CD4-positive, alpha-beta T cell treated with Interleukin-10 for 1 hour (primary cell): ENCODE results near the gene HSD3B7.
"Not testable (repeated sequence)": the region's sequence is repeated elsewhere in the genome, so short reads cannot be mapped to it uniquely, and the experiment has no call there.

ENCODE experiments used
- DNase-seq: peaks from one replicate; pipeline ENCODE4 v3.0.0-alpha.2; 2020

Gene HSD3B7

DNA sequence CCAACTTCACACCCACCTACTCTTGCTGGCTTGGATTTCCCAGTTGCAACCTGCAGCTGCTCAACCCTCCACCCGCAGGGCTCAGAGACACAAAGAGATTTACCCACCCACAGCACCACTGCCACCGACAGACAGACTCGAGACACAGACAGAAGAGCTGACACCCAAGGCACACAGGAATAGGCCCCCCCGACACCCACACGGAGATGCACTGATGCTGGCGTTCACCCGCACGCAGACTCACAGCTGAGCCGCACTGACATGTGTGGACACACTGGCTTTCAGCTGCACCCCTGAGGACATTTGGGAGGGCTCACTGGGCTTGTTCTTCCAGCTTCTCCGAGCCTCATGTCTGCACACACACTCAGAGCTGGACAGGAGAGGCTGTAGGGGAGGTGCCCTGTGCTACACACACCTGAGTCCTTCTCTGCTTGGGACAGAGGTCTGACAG is 17.3 kb downstream of the HSD3B7 start:
- DNase-seq = no peak

- DNase-seq = no peak
Measured at GRCh38 chr16:31002862-31003341, 17.9 kb downstream of the HSD3B7 start.

- DNase-seq = no peak
Measured at GRCh38 chr16:31003744-31004143, 18.7 kb downstream of the HSD3B7 start.

GRCh38 chr16:31004658-31005057 is 19.7 kb downstream of the HSD3B7 start:
- DNase-seq = no peak

GRCh38 chr16:31005350-31006085 is 20.5 kb downstream of the HSD3B7 start:
- no peak for DNase-seq

GRCh38 chr16:31006086-31006385 is 21.0 kb downstream of the HSD3B7 start:
- DNase-seq = no peak

GRCh38 chr16:31006589-31006988 is 21.6 kb downstream of the HSD3B7 start:
- DNase-seq = no peak

- DNase-seq = no peak
Measured at GRCh38 chr16:31007684-31008083, 22.7 kb downstream of the HSD3B7 start.

GRCh38 chr16:31008149-31008548 is 23.1 kb downstream of the HSD3B7 start:
- DNase-seq = no peak

DNA sequence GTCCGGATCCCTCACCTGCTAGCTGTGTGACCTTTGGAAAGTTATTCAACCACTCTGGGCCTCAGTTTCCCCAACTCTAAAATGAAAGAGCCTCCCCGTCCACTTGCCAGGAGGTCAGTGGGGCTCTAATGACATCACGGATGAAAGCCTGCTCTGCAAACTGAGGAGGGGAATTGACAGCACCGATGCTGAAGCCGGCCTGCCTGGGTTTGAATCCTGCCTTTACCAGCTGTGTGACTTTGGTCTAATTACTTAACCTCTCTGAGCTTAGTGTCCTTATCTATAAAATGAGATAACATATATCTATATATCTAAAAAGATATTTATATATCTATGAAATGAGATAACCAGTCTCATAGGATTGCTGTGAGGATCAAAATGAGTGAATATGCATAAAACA is 23.5 kb downstream of the HSD3B7 start:
- DNase-seq = no peak

GRCh38 chr16:31009120-31009519 is 24.1 kb downstream of the HSD3B7 start:
- no peak for DNase-seq

DNA sequence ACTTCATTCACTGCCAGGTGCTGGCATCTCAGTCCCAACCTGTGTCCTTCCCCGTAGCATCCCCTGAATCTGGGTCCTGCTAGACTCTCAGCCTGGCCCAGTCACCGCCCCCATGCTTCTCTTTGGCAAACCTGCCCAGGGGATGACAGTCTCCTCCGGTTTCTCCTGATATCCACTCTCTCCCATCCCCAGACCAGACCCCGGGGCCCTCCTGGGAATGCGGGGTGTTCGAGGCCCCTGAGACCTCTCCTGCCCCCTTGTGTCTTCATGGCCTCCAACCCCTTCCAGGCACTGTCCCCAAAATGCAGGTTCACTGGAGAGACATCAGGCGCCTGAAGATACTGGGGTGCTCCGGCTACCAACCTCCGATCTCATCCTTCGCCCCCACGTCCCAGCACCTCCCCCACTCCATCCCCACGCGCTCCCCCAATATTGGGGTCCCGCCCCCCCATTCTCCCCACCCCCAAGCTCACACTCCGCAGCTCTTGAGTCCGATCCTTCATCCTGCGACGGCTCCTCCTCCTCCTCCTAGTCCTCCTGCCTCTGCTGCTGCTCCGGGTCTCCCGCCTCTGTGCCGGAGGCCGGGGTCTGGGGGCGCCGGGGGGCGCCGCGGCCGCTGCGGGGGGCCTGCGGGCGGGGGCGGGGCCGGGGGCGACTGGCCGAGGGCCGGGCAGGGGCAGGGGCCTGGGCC is 25.0 kb downstream of the HSD3B7 start:
- DNase-seq = no peak

- DNase-seq = peak; percentile 50
Measured at GRCh38 chr16:31010585-31011325, 25.7 kb downstream of the HSD3B7 start, which contains the start of gene STX1B. STX1B (minus strand) TSS chr16:31010638; CDS start chr16:31010396, 242 bp downstream.

DNA sequence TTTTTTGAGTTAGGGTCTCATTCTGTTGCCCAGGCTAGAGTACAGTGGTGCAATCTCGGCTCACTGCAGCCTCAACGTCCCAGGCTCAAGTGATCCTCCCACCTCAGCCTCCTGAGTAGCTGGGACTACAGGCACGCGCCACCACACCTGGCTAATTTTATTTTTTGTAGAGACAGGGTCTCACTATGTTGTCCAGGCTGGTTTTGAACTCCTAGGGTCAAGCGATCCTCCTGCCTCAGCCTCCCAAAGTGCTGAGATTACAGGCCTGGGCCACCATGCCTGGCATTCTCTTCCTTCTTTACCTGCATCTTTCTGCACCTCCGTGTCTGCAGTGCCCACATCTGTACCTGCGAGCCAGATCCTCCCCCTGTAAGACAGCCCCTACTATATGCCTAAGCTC is 26.8 kb downstream of the HSD3B7 start:
- DNase-seq = not testable (repeated sequence)

GRCh38 chr16:31013292-31013691 is 28.3 kb downstream of the HSD3B7 start:
- DNase-seq = not testable (repeated sequence)

- DNase-seq = no peak
Measured at GRCh38 chr16:31016018-31016417, 31.0 kb downstream of the HSD3B7 start.

GRCh38 chr16:31017756-31018155 is 32.7 kb downstream of the HSD3B7 start:
- DNase-seq = not testable (repeated sequence)

DNA sequence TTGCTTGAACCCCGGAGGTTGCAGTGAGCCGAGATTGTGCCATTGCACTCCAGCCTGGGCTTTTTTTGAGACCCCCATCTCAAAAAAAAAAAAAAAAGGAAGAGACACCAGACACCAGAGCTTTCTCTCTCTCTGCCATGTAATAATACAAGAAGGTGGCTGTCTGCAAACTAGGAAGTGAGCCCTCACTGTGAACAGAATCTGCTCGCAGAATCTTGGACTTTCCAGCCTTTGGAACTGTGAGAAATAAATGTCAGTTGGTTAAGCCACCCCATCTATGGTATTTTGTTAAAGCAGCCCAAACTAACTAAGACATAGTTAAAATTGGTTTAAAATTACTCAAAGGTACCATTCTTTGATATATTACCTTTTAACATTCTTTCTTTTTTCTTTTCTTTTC is 35.5 kb downstream of the HSD3B7 start:
- DNase-seq = no peak

DNA sequence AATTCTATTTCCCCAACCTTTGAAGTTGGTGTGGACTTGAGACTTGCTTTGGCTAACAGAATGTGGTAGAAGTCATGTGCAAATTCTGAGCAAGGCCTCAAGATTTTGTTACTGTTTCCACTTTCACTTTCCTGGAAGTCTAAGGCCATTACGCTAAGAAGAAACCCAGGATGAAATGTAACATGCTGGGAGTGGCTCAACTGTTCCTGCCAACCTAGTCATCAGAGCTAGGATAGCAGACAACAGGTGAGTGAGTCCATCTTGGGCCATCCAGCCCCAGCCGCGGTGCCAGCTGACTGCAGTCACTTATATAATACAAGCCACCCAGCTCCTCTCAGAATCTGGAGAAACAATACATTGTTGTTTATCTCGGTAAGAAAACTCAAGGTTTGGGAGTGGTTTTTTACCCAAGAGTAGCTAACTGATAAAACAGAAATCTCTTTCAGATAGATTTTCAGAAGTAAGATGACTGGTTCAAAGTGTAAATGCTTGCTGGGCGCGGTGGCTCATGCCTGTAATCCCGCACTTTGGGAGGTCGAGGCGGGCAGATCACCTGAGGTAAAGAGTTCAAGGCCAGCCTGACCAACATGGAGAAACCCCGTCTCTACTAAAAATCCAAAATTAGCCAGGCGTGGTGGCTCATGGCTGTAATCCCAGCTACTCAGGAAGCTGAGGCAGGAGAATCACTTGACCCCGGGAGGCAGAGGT is 37.7 kb downstream of the HSD3B7 start:
- no peak for DNase-seq

DNA sequence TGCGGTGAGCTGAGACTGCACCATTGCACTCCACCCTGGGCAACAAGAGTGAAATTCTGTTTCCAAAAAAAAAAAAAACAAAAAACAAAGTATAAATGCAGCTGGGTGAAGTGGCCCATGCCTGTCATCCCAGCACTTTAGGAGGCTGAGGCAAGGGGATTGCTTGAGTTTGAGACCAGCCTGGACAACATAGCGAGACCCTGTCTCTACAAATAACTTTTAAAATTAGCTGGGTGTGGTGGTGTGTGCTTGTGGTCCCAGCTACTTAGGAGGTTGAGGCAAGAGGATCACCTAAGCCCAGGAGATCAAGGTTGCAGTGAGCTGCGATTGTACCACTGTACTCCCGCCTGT is 38.2 kb downstream of the HSD3B7 start:
- no peak for DNase-seq

- no peak for DNase-seq
Measured at GRCh38 chr16:31023627-31024226, 38.7 kb downstream of the HSD3B7 start.

DNA sequence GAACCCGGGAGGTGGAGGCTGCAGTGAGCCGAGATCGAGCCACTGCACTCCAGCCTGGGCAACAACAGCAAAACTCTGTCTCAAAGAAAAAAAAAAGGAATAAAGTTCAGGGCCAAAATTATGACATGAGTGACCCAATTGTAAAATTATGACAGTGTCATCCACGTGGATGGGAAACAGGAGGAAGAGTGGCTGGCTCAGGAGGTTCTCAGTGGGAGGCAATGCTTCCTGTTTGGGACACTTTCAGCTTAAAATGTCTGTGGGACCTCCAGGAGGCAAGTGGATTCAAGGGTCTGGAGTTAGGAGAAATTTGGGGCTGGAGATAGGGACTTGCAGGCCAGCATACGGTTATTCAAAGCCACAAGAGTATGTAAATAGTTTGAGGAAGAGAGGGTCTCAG is 40.3 kb downstream of the HSD3B7 start:
- DNase-seq = no peak

GRCh38 chr16:31029272-31029671 is 44.3 kb downstream of the HSD3B7 start:
- no peak for DNase-seq
